Measurements from ENCODE around the gene AATK.

AATK gene

DNA sequence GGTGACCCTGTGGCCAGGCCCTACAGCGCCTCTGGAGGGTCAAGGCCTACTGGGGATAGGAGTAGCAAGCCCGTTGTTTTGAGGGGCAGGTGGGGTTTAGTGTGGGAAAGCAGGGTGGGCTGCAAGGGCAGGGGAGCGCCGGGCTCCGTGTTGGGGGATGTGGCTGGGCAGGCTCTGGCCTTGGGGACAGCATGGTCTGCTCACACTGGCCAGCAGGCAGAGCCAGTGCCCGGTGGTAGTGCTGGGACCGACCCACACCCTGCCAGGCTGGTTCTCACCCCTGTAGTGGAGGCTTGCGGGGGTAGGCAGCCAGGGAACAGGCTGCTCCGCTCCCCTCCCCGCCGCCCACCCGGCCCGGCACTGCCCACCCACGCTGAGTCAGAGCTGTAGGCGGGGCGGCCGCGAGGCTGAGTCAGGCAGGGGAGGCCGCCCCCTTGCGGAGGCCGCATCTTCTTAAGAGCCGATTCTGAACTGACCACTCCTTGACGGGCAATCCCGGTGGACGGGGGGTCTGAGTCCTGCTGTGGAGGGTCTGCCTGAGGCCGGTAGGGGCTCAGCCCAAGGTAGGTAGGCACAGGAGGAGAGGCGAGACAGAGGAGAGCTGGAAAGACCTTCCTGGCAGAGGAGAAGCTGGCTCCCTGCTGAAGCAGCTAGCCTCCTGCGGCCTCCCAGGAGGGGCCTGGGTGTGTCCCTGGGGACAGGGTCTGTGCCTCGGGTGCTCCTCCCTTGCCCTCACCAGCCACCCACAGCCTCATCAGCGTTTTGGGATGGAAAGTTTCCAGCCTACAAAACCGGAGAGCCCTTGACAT, 68.7 kb downstream of the AATK start:
- peaks cover 41% of the 10 kb centered on the region for H3K4me1 ChIP-seq (ENCODE audit: insufficient read depth, low read length)

GRCh38 chr17:81096741-81097133, 69.3 kb downstream of the AATK start:
- Histone ChIP-seq H3K36me3 (ENCODE audit: insufficient read depth, low read length) (no peaks in the 10 kb centered on the region), H3K9me3 (ENCODE audit: control insufficient read depth, insufficient read depth, low read length) (no peaks in the 10 kb centered on the region), H3K9ac (ENCODE audit: low read depth, low read length) (0 out of 2 replicates have a peak overlapping the region, but pooled peaks have one; percentile 10), H3K4me1 (ENCODE audit: insufficient read depth, low read length) (peaks cover 43% of the 10 kb centered on the region)

More for the DNA sequence above, 68.7 kb downstream of the AATK start:
- Histone ChIP-seq H3K36me3 (ENCODE audit: insufficient read depth, low read length) (no peaks in the 10 kb centered on the region), H3K9ac (ENCODE audit: low read depth, low read length) (0 out of 2 replicates have a peak overlapping the region, but pooled peaks have one; percentile 10), H3K9me3 (ENCODE audit: control insufficient read depth, insufficient read depth, low read length) (no peaks in the 10 kb centered on the region)

- no peaks in the 10 kb centered on the region for H3K36me3 ChIP-seq (ENCODE audit: insufficient read depth, low read length)
- H3K9ac ChIP-seq (ENCODE audit: low read depth, low read length): no peak overlapping the region
- H3K4me1 ChIP-seq (ENCODE audit: insufficient read depth, low read length): peaks cover 53% of the 10 kb centered on the region
- H3K9me3 ChIP-seq (ENCODE audit: control insufficient read depth, insufficient read depth, low read length): no peaks in the 10 kb centered on the region
Observed at GRCh38 chr17:81095383-81095762, 70.6 kb downstream of the AATK start.

DNA sequence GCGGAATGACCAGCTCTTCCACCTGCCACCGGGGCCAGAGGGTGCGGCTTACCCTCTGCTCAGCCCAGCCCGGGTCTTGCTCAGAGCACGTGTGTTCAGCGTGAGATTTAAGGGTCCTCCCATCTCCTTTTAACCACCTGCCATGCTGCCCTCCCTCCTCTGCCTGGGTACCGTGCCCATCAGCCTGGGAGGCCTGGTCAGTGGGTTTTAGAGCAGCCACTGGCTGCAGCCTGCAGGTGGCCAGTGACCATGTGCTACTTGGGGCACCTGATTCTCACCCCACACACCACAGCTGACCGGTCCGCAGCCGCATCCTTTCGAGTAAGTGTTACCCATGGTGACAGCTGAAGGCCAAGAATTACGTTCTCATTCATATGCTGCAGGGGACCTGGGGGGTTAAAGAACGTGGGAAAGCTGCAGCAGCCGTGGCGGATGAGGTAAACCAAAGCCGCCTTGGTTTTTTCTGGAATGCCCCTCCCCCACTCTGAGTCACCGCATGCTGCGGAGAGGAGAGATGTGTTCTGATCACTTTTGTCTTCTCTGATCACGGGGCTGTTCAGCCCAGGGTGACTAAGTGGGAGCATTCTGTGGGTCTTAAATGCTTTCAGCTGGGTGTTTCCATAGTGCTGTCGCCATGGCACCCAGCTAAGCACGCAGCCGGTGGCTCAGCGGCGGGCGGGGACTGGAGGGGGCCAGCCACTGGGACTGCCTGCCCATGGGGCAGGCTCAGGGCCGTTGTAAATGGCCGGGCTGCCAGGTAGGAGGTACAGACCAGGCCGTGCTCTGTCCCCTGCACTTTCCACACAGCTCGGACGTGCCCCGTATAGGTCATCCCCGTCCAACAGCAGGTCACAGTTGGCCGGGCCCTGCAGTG, 71.3 kb downstream of the AATK start:
- Histone ChIP-seq H3K9ac (ENCODE audit: low read depth, low read length) (no peak overlapping the region), H3K36me3 (ENCODE audit: insufficient read depth, low read length) (no peaks in the 10 kb centered on the region), H3K9me3 (ENCODE audit: control insufficient read depth, insufficient read depth, low read length) (no peaks in the 10 kb centered on the region), H3K4me1 (ENCODE audit: insufficient read depth, low read length) (peaks cover 59% of the 10 kb centered on the region)

- no peak overlapping the region for H3K9ac ChIP-seq (ENCODE audit: low read depth, low read length)
- H3K4me1 ChIP-seq (ENCODE audit: insufficient read depth, low read length): peaks cover 61% of the 10 kb centered on the region
- no peaks in the 10 kb centered on the region for H3K9me3 ChIP-seq (ENCODE audit: control insufficient read depth, insufficient read depth, low read length)
- no peaks in the 10 kb centered on the region for H3K36me3 ChIP-seq (ENCODE audit: insufficient read depth, low read length)
Observed at GRCh38 chr17:81093619-81094508, 72.2 kb downstream of the AATK start.

- Histone ChIP-seq H3K4me1 (ENCODE audit: insufficient read depth, low read length) (peaks cover 59% of the 10 kb centered on the region), H3K36me3 (ENCODE audit: insufficient read depth, low read length) (no peaks in the 10 kb centered on the region), H3K9ac (ENCODE audit: low read depth, low read length) (no peak overlapping the region), H3K9me3 (ENCODE audit: control insufficient read depth, insufficient read depth, low read length) (no peaks in the 10 kb centered on the region)
Observed at GRCh38 chr17:81092518-81093095, 73.4 kb downstream of the AATK start.

DNA sequence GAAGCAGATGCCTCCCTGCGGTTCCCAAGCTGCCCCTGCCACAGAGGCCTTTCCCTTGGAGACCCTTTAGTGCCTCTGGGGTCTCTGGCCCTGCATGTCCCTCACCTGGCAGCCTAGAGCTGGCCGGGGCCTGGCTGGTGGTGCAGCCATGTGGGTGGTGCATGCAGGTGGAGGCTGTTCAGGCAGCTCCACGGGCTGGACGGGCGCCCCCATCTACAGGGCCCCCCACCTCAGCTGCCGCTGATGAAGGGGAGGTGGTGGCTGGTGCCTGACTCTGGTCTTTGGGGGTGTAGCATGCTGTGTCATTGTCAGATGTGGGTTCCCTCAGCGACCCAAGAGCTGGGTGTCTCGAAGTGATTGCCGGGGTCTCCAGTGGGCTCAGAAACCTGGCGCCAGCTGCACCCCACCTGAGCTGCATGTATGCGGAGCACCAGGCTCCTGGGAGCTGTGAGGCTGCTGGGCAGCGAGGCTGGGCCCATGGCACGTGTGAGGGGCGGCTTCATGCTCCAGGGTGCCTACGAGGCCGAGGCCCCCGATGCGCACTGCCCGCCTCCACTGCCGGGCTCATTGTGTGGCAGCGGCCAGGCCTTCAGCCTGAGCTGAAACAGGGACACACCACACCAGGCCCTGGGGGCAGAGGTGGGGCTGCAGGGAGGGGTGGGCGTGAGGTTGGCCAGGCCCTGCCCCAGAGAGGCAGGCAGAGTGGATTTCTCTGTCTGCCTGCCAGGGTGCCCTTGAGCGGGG, 74.1 kb downstream of the AATK start:
- no peaks in the 10 kb centered on the region for H3K9me3 ChIP-seq (ENCODE audit: control insufficient read depth, insufficient read depth, low read length)
- peaks cover 54% of the 10 kb centered on the region for H3K4me1 ChIP-seq (ENCODE audit: insufficient read depth, low read length)
- no peak overlapping the region for H3K9ac ChIP-seq (ENCODE audit: low read depth, low read length)
- H3K36me3 ChIP-seq (ENCODE audit: insufficient read depth, low read length): no peaks in the 10 kb centered on the region

GRCh38 chr17:81091154-81091553, 74.9 kb downstream of the AATK start:
- H3K9me3 ChIP-seq (ENCODE audit: control insufficient read depth, insufficient read depth, low read length): no peaks in the 10 kb centered on the region
- no peak overlapping the region for H3K9ac ChIP-seq (ENCODE audit: low read depth, low read length)
- H3K4me1 ChIP-seq (ENCODE audit: insufficient read depth, low read length): peaks cover 46% of the 10 kb centered on the region

GRCh38 chr17:81090361-81091136, 75.5 kb downstream of the AATK start:
- Histone ChIP-seq H3K36me3 (ENCODE audit: insufficient read depth, low read length) (no peaks in the 10 kb centered on the region), H3K4me1 (ENCODE audit: insufficient read depth, low read length) (peaks cover 40% of the 10 kb centered on the region), H3K9ac (ENCODE audit: low read depth, low read length) (no peak overlapping the region), H3K9me3 (ENCODE audit: control insufficient read depth, insufficient read depth, low read length) (no peaks in the 10 kb centered on the region)

More at GRCh38 chr17:81091154-81091553, 74.9 kb downstream of the AATK start:
- no peaks in the 10 kb centered on the region for H3K36me3 ChIP-seq (ENCODE audit: insufficient read depth, low read length)

DNA sequence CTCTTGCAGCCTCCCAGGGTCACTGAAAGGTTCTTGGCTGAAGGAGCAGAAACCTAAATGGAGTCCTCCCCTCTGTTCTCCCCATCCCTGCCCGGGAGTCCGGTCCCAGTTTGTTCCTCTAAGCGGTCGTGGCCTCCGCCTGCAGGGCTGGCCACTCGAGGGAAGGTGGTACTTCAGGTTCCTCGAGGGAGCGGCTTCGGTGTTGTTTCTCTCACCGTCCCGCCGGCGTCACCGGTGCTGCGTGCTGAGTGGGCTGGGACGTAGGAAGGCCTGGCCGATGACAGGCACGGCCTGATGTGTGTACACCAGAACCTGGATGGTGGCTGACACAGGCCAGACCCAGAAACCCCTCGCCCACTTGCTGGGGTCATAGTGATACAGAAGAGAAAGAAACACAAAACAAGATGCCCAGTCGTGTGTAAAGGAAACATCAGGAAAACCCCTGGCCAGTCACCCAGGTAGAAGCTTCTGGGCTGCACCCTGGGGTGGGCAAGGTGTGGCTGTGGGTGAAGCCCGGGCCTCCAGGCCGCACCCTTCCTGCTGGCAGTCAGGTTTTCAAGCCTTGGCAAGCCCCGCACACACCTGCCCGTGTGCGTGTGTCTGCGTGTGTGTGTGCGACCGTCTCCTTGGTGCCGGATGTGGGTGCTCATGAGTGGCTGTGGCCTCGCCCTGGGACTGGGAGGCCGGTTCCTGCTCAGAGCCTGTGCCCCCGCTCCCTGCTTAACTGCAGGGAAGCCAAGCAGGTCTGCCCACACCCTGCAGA, 79.1 kb downstream of the AATK start:
- no peak overlapping the region for H3K9ac ChIP-seq (ENCODE audit: low read depth, low read length)
- H3K36me3 ChIP-seq (ENCODE audit: insufficient read depth, low read length): no peaks in the 10 kb centered on the region
- peaks cover 20% of the 10 kb centered on the region for H3K4me1 ChIP-seq (ENCODE audit: insufficient read depth, low read length)
- H3K9me3 ChIP-seq (ENCODE audit: control insufficient read depth, insufficient read depth, low read length): no peaks in the 10 kb centered on the region

DNA sequence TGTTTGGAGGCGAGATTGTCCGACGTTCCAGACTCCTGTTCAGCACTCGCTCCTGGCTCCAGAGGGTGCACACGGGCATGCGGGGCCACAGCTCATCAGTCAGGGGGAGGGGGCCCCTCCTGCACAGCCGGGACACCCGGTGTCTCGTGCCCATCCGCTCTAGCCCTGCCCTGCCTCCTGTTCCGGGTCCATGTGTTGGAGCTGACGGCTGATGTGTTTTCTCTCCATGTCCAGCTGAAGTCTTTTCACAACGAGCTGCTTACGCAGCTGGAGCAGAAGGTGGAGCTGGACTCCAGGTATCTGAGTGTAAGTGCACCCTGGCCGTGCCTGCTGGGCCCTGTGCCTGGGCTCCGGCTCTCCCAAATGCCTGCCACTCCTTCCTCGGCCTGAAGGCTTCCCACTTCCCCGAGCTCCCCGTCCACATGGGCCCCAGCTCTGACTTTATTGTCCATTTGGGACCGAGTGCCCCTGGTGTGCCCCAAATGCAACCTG, 80.6 kb downstream of the AATK start:
- H3K9me3 ChIP-seq (ENCODE audit: control insufficient read depth, insufficient read depth, low read length): no peaks in the 10 kb centered on the region
- H3K9ac ChIP-seq (ENCODE audit: low read depth, low read length): no peak overlapping the region
- H3K4me1 ChIP-seq (ENCODE audit: insufficient read depth, low read length): peaks cover 9% of the 10 kb centered on the region
- H3K36me3 ChIP-seq (ENCODE audit: insufficient read depth, low read length): no peaks in the 10 kb centered on the region
